ENCODE results near the gene SMC5.
"Not testable (repeated sequence)": the region's sequence is repeated elsewhere in the genome, so short reads cannot be mapped to it uniquely, and the experiment has no call there.

SMC5 gene

DNA sequence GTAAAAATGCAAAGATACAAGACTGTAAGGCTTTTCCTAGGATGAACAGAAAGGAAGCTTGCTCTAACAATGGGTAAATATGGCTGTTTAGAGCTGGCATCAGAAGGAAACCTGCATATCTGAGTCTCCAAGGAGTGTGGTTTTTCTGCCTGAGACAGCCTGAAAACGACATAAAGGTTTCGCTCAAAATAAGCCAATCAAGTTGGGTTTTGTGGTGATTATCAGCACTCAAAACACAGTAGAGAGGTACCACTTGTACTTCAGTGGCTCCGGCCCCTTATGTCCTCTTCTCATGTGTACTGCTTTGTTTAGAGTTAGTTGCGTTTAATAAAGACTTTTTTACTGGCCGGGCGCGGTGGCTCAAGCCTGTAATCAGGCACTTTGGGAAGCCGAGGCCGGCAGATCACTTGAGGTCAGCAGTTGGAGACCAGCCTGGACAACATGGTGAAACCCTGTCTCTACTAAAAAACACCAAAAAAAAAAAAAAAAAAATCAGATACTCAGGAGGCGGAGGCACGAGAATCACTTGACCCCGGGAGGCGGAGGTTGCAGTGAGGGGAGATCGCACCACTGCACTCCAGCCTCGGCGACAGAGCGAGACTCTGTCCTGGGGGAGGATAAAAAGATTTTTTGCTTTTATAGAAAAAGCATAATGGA is 116.3 kb downstream of the SMC5 start:
- DNase-seq: no peak

DNA sequence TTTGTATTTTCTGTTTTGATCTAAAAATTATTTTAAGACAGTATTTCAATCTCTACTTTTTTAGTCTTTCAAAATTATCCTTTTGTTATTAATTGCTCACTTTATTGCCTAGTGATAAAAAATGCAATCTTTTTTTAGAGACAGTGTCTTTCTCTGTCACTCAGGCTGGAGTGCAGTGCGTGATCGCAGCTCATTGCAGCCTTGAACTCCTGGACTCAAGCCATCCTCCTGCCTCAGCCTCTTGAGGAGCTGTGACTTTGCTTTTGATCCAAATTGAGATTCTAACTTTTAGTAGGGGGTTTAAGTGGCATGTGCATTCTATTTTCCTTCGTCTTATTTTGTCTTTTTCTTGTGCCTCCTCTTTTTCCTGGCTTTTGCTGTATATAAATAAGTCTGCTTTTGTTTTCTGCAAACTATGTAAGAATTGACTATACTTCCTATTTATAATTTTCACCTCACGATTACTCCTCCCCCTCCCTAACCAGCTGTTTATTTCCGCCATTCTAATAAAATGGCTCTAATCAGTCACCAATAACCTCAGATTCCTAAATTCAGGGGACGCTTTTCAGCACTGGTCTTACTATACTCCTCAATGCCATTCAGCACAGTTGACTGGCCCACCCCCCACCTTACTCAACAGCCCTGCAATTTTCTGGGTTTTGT is 123.4 kb downstream of the SMC5 start:
- DNase-seq: no peak

DNA sequence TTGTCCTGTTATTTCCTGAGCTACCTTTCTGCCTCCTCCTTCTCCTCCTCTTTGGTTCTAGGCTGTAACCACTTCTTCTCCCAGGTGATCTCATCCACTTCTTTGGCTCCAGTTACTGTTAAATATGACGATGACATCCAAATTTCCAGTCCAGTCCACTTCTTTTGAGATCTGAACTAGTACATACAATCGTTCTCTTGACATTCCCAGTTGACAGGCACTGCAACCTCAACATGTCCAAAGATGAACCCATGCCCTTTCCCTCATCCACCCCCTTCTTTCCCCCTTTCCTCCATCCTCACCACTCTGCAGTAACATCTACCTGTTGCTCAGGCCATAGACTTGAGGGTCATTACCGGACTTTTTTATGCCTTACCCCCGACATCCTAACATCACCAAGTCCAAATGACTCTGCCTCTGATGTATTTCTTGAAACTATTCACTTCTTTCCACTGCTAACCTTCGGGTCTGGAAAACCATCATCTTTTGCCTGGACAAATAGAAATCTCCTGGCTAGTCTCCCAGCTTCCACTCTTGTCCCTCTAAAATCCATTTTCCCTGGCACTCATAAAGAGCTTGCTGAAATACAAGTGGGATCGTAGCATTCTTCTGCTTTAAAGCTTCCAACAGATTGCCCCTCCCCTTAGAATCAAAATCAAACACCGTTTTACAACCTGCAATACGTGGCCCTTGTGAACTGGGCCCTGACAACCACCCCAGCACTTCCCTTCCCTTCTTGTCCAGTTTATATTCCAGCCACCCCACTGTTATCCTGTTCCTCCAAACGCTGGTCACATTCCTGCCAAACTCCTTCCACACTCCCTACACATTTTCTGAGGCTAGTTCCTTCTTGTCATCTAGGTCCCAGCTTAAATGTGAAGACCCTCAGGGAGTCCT is 124.2 kb downstream of the SMC5 start:
- no peak for DNase-seq

DNA sequence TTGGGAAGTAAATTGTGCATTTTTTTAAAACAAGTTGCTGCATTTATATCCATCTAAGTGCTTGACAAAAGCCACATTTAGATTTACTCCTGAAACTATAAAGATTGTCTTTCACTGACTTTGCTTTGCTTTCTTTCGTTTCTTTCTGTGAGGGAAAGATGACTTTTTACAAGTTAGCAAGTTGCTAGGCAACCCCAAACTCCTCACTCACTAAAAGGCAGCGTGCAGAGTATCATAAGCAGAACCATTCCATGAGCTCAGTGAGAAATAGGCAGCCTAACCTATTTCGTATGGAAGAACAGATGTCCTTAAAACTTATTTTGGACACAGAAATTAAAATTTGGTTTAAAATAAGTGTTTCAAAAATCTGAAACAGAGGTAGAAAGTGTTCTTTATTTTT is 126.6 kb downstream of the SMC5 start:
- no peak for DNase-seq

DNA sequence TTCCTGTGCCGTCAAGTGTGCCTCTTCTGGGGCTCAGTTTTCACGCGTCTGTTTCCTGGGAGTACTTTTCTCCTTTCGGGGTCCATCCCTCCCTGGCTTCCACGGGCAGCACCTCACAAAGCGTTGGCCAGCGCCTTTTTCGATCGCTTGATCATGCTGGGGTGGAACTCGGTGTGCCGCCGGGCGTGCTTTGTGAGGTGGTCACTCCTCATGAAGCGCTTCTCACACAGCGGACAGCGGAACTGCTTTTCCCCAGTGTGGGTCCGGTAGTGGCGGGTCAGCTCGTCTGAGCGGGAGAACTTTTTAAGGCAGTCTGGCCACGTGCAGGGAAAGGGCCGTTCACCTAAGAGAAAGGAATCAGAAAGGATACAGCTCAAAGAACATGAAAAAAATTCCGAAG is 128.9 kb downstream of the SMC5 start:
- DNase-seq: no peak

DNA sequence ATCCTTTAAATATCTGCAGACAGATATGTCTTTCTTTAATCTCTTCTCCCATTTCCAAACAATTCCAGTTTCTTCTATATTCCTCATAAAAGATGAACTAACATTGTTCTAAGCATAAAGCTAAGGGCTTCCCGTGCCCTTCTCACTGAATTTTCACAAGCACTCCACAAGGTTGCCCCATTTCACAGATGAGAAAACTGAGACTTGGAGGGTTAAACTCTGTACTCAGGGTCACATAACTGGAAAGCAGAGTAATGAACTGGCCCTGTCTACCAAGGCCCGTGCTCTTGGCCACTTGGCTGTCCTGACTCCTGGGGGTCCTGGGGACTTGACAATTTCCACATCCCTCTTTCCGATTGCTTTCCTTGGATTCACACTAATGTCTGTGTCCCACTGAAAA is 130.4 kb downstream of the SMC5 start:
- no peak for DNase-seq

DNA sequence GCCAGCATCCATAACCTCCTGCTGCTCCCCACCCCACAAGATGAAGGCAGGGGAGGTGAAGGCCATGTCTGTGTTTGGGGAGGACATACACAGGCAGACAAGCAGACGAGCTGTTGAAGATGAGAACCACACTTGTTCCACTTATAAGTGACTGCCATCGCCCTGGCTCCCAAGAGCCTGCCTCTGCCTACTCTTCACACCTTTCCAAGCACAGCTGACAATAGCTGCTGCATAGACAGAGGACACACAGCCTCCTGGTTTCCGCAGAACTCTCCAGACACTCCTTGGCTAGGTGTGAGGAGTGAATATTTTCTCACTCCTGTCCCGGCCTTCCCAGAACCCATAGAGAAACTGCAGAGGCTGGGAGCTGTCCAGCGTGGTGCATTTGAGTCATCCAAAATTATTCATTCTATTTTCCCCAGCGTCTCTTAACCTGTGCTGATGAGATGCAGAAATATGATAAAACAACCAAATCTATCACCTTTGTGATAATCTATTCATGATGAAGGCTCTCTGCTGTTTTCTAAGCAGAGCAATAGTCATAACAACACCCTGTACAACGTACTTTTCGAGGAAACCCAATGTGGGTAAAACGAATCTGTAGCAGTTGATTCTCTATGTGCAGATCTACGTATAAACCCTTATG is 131.0 kb downstream of the SMC5 start:
- no peak for DNase-seq

DNA sequence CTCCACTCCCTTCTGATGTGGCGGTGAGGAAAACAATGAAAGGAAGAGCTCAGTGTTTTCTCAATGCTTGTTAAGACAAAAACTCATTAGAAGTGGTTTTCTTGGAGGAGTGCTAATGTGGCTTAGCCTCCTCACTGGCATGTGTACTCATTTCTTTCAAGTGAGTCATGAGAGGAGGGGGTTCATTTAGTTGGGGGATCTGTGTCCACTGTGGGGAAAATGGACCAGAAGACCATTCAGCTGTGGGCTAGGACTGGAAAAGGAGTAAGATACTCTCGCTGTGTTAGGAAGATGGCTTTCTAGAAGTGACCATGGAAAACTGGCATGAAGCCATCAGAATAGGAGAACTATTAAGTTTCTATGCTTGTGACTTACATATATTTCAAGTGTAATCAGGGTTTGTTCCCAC is 132.2 kb downstream of the SMC5 start:
- DNase-seq: no peak

DNA sequence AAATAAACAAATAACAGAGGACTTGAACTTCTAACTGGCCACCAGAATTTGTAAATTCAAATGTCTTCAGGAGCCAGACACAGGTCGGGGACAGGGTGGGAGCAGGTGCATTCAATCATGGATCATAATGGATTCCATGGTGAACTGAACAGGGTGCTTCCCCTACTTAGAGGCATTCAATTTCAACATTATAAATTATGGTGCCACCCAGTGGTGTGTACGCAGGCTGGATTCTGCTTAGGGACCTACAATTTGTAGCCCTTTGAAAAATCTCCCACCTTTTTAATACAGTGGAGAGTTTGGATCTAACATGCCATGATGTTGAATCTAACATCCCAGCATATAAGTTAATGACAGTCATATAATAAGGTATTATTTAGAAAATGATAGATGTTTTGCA is 133.4 kb downstream of the SMC5 start:
- no peak for DNase-seq

DNA sequence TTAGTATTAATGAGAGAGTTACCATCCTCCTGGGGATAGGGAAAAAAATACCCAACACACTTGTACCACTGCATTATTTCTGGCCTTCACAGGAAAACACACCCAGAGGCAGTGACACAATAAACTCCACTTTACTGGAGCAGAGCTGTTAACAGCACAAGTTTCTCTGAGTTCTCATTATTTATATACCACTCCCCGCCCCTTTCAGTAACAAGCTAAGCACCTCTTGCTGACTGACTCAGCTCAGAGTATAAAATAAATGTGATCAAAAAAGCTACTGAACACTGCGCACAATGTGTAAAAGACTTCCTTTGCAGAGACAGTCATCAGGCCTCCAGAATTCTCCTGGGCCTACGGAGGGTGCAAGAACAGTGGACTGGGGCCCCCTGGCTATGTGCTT is 134.1 kb downstream of the SMC5 start:
- no peak for DNase-seq

DNA sequence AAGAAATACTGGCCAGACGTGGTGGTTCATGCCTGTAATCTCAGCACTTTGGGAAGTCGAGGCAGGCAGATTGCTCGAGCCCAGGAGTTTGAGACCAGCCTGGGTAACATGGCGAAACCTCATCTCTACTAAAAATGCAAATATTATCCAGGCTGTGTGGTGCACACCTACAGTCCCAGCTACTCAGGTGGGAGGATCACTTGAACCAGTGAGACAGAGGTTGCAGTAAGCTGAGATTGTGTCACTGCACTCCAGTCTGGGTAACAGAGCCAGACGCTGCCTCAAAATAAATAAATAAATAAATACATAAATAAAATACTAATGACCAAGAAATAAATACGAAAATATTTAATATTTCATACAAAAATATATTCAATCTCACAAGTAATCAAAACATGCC is 136.9 kb downstream of the SMC5 start:
- DNase-seq: no peak

DNA sequence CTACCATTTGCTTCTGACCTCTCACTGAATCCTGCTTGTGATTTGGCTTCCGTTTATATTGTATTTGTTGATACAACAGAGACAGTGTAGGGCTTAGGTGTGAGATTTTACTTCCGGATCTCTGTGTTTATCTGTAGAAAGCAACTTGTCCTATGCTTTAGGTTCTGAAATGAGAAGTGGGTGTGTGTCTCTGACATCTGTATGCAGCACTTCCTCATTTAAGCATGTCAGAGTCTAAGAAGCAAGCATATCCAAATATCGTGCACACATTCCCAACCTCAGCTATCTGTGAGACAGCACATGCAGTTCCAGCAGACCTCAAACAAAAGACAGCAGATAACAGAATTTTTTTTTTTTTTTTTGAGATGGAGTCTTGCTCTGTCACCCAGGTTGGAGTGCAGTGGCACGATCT is 139.4 kb downstream of the SMC5 start:
- DNase-seq: no peak

DNA sequence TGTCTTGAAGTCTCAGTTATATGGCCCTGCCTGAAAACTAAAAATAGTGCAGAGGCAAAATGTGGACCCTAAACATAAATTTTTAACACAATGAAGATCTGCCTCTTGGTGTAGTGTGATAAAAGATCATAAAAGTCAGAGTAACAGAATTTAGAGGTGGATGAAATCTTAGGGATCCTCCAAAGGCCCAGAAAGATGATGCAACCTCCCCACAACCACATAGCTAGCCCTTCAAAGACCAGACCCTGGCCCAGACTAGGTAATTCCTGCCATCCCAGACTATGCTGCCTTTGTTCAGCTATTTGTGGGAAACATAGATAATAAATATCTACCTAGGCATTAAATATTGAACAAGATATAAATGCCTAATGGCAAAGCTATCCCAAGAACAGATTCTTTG is 140.4 kb downstream of the SMC5 start:
- DNase-seq: no peak

DNA sequence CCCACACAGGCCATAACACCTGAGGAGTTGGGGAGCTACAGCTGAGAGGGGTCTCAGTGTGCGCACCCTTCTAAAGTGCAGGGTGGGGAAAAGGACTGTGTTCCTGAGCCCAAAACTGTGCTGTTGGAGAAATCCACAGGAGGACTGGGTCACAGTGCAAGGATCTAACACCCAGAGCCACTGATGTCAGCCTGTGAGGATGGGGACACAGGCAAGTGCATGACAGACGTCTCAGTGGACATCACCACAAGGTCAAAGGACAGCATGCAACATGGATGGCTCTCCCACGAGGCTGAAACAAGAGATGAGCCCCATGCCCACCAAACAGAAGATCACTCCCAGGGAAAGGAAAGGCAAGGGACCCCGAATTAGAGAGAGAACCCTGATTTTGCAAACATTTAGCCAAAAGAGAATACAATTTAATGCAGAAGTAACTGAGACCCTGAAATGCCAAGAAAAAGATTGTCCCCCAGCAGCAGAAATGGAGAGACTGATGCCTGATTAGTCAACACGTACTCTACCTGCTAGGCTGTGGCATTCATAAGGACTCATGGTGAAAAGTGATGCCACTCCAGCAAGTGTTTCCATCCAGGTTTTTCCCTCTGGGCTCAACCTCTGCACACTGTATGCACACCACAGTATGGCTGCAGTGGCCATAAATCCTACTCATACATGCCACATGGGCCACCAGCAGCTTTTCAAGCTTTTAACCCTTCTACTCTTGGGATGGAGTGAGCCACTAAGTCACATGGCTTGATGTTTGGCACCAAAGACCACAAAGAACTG is 141.5 kb downstream of the SMC5 start:
- DNase-seq: no peak

DNA sequence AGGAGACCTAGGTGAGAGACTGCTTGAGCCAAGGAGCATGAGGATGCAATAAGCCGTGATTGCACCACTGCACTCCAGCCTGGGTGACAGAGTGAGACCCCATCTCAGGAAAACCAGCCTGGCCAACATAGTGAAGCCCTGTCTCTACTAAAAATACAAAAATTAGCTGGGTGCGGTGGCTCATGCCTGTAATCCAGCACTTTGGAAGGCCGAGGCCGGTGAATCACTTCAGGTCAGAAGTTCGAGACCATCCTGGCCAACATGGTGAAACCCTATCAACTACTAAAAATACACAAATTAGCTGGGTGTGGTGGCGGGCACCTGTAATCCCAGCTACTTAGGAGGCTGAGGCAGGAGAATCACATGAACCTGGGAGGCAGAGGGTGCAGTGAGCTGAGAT is 142.5 kb downstream of the SMC5 start:
- not testable (repeated sequence) for DNase-seq

DNA sequence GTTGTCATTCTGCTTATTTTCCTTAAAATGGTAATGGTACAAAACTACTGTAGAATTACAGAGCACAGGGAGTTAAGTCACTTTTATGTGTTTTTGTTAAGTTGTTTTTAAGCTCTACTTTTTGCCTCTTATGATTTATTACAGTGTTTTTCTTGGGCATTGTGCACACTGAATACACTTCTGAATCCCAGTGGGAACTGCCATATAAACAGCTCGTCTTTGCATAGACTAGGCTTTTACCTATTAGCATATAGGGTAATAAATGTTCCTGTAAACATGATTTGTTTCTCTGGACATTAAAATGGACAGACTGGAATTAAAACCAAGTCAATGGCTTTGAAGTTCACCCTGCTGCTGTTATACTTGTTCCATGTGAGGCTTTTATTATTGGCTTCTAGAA is 143.4 kb downstream of the SMC5 start:
- DNase-seq: no peak

DNA sequence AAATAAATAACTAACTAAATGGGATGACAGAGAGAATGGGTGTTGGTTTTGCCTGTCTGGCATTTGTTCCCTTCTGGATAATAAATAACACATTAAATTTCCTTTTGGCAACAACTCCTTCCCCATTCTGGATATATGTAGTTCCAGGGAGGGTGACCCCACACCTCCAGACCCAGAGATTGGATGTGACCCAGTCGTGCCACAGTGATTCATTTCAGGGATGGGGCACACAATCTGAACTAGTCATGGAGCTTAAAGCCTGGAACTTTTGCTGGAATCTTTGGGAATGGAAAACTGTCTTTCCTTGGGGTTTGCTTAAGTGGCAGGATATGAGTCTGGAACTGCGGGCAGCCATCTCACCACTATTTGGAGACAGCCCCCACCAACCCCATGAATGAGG is 144.4 kb downstream of the SMC5 start:
- no peak for DNase-seq

DNA sequence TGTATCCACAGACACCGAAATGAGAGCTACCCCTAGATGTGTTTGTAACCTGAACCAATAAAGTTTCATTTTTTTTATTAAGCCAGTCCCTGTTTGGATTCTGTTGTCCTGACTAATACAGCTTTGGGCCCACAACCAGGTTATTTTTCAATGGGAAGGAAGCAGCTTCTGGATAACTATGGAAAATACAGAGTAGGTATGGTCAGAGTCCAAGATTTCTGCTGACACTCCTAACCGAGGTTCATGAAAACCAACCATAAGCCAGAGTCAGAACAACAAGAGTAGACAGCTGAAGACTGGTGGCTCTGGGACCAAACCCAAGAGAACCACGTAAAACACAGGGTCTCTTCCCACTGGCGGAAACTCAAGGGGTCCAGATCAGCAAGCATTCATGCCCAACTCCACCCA is 144.8 kb downstream of the SMC5 start:
- DNase-seq: no peak

DNA sequence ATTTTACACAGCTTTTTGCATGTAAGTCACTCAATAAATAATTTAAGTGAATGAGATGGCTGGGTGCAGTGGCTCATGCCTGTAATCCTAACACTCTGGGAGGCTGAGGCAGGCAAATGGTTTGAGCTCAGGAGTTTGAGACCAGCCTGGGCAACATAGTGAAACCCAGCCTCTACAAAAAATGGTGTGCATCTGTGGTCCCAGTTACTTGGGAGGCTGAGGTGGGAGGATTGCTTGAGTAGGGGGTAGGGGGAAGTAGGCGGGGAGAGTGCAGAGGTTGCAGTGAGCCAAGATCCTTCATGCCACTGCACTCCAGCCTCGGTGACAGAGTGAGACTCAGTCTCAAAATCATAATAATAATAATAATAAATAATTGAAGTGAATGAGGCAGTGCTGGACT is 145.5 kb downstream of the SMC5 start:
- no peak for DNase-seq

Measured in NCI-H446 treated with DMSO at 0.1 percent for 48 hours (cell line).